ENCODE measurements around the gene IGFN1. TPM values are rescaled to one million over a fixed set of nuclear protein-coding genes. Genes with fewer than 3 reads are reported as not detected.
"Not testable (repeated sequence)": the region's sequence is repeated elsewhere in the genome, so short reads cannot be mapped to it uniquely, and the experiment has no call there.

The IGFN1 gene
- total RNA-seq, 1 donor from 2014 or later = 0.52 TPM

DNA sequence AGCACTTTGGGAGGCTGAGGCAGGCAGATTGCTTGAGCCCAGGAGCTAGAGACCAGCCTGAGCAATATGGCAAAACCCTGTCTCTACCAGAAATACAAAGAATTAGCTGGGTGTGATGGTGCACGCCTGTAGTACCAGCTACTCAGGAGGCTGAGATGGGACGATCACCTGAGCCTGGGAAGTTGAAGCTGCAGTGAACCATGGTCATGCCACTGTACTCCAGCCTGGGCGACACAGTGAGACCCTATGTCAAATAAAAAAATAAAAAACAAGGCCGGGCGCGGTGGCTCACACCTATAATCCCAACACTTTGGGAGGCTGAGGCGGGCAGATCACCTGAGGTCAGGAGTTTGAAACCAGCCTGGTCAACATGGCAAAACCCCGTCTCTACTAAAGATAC is 27.6 kb upstream of the IGFN1 start:
- peaks cover 5 to 11% (median 6%) of the 10 kb centered on the region in 3 donors for H3K4me1 ChIP-seq (ENCODE audit: control insufficient read depth in 3 of 3, insufficient read depth in 3 of 3, low read length in 3 of 3)
- not testable (repeated sequence) for H3K27ac ChIP-seq (ENCODE audit: low read depth, low read length); H3K27me3 ChIP-seq (ENCODE audit: control insufficient read depth in 3 of 3, insufficient read depth in 3 of 3, low read length in 3 of 3); H3K36me3 ChIP-seq (ENCODE audit: control insufficient read depth in 3 of 3, insufficient read depth in 3 of 3, low read length in 3 of 3); H3K9ac ChIP-seq (ENCODE audit: low read depth in 1 of 3, low read length in 3 of 3); H3K4me3 ChIP-seq (ENCODE audit: low read length in 3 of 3); H3K9me3 ChIP-seq (ENCODE audit: control insufficient read depth in 3 of 3, low read length in 3 of 3)

DNA sequence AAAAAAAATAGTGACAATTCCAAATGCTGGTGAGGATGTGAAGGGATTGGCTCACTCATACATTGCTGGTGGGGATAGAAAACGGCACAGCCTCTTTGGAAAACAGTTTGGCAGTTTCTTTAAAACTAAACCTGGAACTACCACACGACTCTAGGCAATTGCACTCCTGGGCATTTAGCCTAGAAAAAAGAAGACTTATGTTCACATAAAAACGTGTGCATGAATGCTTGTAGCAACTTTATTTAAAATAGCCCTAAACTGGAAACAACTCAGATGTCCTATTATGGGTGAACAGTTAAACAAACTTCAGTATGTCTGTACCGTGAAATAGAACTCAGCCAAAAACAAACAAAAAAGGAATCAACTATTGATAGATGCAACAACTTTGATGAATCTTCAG is 26.9 kb upstream of the IGFN1 start:
- H3K9ac ChIP-seq (ENCODE audit: low read depth in 1 of 3, low read length in 3 of 3) = no peak overlapping the region
- H3K27ac ChIP-seq (ENCODE audit: low read depth, low read length) = no peak overlapping the region
- H3K27me3 ChIP-seq (ENCODE audit: control insufficient read depth in 3 of 3, insufficient read depth in 3 of 3, low read length in 3 of 3) = no peaks in the 10 kb centered on the region
- H3K4me1 ChIP-seq (ENCODE audit: control insufficient read depth in 3 of 3, insufficient read depth in 3 of 3, low read length in 3 of 3) = peaks cover 5 to 9% (median 6%) of the 10 kb centered on the region in 3 donors
- H3K36me3 ChIP-seq (ENCODE audit: control insufficient read depth in 3 of 3, insufficient read depth in 3 of 3, low read length in 3 of 3) = no peaks in the 10 kb centered on the region
- H3K9me3 ChIP-seq (ENCODE audit: control insufficient read depth in 3 of 3, low read length in 3 of 3) = no peaks in the 10 kb centered on the region
- no peak overlapping the region for H3K4me3 ChIP-seq (ENCODE audit: low read length in 3 of 3)

DNA sequence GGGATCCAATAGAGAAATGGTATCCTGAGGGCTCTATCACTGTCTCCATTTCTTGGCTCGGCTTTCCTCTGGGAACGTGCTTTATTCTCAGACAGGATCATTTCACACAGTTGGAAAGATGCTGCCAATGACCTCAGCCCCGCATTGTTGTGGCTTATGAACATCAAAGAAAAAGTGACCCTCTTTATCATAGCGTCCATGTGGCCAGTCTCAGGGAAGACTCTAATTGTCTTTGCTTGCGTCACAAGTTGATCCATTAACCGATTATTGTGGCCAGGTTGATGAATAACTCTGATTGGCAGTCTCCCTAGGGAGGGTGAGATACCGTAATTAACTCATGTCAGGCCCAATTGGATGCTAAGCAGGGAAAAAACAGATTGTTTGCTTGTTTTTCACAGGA is 26.0 kb upstream of the IGFN1 start:
- Histone ChIP-seq H3K9me3 (ENCODE audit: control insufficient read depth in 3 of 3, low read length in 3 of 3) (no peaks in the 10 kb centered on the region), H3K36me3 (ENCODE audit: control insufficient read depth in 3 of 3, insufficient read depth in 3 of 3, low read length in 3 of 3) (no peaks in the 10 kb centered on the region), H3K9ac (ENCODE audit: low read depth in 1 of 3, low read length in 3 of 3) (no peak overlapping the region), H3K4me1 (ENCODE audit: control insufficient read depth in 3 of 3, insufficient read depth in 3 of 3, low read length in 3 of 3) (peaks cover 0 to 9% (median 7%) of the 10 kb centered on the region in 3 donors), H3K27me3 (ENCODE audit: control insufficient read depth in 3 of 3, insufficient read depth in 3 of 3, low read length in 3 of 3) (no peaks in the 10 kb centered on the region), H3K4me3 (ENCODE audit: low read length in 3 of 3) (no peak overlapping the region), H3K27ac (ENCODE audit: low read depth, low read length) (no peak overlapping the region)

DNA sequence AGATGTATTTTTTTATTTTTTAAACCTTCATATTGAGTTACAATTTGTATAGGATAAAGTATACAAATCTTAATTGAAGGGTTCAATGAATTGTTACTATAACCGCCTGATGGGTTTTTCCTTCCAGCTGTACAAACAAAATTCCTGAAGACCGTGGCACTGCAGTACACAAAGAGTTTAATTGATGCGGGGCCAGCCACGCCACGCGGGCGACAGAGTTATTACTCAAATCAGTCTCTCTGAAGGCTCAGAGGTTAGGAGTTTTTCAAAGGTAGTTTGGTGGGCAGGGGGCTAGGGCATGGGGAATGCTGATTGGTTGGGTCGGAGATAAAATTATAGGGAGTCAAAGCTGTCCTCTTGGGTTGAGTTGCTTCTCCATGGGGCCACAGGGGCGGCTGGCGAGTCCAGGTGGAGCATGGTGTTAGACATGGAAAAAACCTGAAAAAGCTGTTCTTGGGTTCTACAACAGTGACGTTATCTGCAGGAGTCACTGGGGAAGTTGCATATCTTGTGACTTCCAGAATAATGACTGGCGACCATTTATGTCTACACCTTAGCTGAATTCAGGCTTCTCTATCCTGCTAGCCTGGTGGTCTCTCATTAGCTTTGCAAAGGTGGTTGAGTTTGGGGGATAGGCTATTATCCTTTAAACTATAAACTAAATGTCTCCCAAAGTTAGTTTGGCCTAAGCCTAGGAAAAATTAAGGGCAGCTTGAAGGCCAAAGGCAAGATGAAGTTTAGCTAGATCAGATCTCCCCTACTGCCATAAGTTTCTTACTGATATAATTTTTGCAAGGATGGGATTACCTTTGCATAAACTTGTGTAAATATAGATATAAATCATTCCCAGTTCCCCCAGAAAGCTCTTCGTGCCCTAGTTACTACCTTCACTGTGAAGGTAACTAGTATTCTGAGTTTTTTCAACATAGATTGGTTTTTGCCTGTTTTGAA is 23.3 kb upstream of the IGFN1 start:
- no peaks in the 10 kb centered on the region for H3K9me3 ChIP-seq (ENCODE audit: control insufficient read depth in 3 of 3, low read length in 3 of 3)
- no peaks in the 10 kb centered on the region for H3K36me3 ChIP-seq (ENCODE audit: control insufficient read depth in 3 of 3, insufficient read depth in 3 of 3, low read length in 3 of 3)
- H3K9ac ChIP-seq (ENCODE audit: low read depth in 1 of 3, low read length in 3 of 3) = no peak overlapping the region
- no peak overlapping the region for H3K27ac ChIP-seq (ENCODE audit: low read depth, low read length)
- H3K4me1 ChIP-seq (ENCODE audit: control insufficient read depth in 3 of 3, insufficient read depth in 3 of 3, low read length in 3 of 3) = peaks cover 20 to 30% (median 23%) of the 10 kb centered on the region in 3 donors
- no peak overlapping the region for H3K4me3 ChIP-seq (ENCODE audit: low read length in 3 of 3)
- no peaks in the 10 kb centered on the region for H3K27me3 ChIP-seq (ENCODE audit: control insufficient read depth in 3 of 3, insufficient read depth in 3 of 3, low read length in 3 of 3)

DNA sequence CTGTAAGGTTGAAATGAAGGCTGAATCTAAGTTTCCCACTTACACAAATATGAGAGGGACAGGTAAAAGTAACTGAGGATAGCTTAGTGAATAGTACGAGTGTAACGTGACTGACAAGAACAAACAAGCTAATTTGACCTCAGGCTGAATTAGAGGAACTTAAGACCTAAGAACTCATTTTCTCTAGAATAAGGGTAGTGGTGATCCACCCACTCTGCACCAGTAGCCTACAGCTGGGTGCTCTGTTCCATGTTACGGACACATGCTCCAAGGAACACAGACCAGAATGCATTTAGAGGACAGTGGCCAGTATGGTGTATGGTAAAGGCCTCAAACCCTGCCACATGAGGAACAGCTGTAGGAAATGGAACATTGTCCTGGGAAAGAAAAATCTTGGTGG is 21.4 kb upstream of the IGFN1 start:
- Histone ChIP-seq H3K9ac (ENCODE audit: low read depth in 1 of 3, low read length in 3 of 3) (peak overlapping the region in 1 of 3 donors; percentile 42), H3K27me3 (ENCODE audit: control insufficient read depth in 3 of 3, insufficient read depth in 3 of 3, low read length in 3 of 3) (no peaks in the 10 kb centered on the region), H3K9me3 (ENCODE audit: control insufficient read depth in 3 of 3, low read length in 3 of 3) (no peaks in the 10 kb centered on the region), H3K4me1 (ENCODE audit: control insufficient read depth in 3 of 3, insufficient read depth in 3 of 3, low read length in 3 of 3) (peaks cover 29 to 40% (median 33%) of the 10 kb centered on the region in 3 donors), H3K4me3 (ENCODE audit: low read length in 3 of 3) (peak overlapping the region in 1 of 3 donors; percentile 15), H3K27ac (ENCODE audit: low read depth, low read length) (peak overlapping the region; percentile 98), H3K36me3 (ENCODE audit: control insufficient read depth in 3 of 3, insufficient read depth in 3 of 3, low read length in 3 of 3) (no peaks in the 10 kb centered on the region)

DNA sequence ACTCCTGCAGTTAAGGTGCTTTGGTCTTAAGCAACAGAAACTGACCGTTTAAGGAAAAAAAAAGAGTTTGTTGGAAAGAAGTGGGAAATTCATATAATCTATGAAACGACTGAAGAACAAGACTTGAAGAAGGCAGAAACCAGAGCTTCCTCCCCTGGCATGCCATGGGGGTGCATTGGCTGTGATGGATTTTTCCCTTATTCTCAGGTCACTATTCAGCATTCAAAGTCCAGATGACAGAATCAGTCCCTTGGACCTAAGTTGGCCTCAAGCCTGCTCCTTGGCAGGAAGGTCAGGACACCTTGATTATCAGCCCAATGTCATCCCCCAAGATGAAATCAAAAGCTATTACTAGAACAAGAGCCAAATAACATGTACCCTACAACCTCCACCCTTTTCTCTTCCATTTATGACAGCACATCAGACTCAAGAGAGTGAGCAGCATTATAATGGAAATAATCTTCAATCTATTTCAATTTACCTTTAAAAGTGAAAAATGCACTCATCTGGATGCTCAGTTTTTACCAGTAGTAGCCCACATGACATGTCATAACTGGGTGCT is 20.6 kb upstream of the IGFN1 start:
- H3K36me3 ChIP-seq (ENCODE audit: control insufficient read depth in 3 of 3, insufficient read depth in 3 of 3, low read length in 3 of 3) = no peaks in the 10 kb centered on the region
- peak overlapping the region in 2 of 3 donors; percentile 20 to 22 for H3K4me3 ChIP-seq (ENCODE audit: low read length in 3 of 3)
- H3K27me3 ChIP-seq (ENCODE audit: control insufficient read depth in 3 of 3, insufficient read depth in 3 of 3, low read length in 3 of 3) = no peaks in the 10 kb centered on the region
- peaks cover 32 to 38% (median 33%) of the 10 kb centered on the region in 3 donors for H3K4me1 ChIP-seq (ENCODE audit: control insufficient read depth in 3 of 3, insufficient read depth in 3 of 3, low read length in 3 of 3)
- peak overlapping the region; percentile 27 to 66 (median 42) for H3K9ac ChIP-seq (ENCODE audit: low read depth in 1 of 3, low read length in 3 of 3)
- peak overlapping the region; percentile 98 for H3K27ac ChIP-seq (ENCODE audit: low read depth, low read length)
- no peaks in the 10 kb centered on the region for H3K9me3 ChIP-seq (ENCODE audit: control insufficient read depth in 3 of 3, low read length in 3 of 3)

DNA sequence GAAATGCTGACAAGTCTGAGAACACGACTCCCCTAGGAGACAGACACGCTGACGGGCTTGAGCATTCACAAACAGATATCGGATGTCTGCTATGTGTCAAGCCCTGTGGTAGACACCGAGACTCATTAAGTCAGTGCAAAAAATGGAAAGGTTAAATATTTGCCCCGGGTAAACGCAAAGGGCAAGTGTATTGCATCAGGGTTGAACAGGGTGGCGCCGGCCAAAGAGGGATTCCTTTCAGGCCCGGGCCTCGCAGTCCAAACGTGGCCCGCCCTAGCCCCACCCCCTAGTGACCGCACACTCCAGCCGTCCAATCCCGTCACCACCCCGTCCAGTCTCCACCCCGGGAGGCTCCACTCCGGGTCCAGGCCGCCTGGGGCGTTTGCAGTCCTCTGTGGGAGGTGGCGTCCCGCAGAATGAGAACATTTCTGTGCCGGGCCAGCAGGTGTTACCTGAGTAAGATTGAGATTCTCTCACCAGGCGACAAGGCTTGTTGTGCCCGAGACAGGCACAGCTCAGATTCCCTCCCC is 20.0 kb upstream of the IGFN1 start:
- H3K4me1 ChIP-seq (ENCODE audit: control insufficient read depth in 3 of 3, insufficient read depth in 3 of 3, low read length in 3 of 3) = peaks cover 32 to 38% (median 34%) of the 10 kb centered on the region in 3 donors

DNA sequence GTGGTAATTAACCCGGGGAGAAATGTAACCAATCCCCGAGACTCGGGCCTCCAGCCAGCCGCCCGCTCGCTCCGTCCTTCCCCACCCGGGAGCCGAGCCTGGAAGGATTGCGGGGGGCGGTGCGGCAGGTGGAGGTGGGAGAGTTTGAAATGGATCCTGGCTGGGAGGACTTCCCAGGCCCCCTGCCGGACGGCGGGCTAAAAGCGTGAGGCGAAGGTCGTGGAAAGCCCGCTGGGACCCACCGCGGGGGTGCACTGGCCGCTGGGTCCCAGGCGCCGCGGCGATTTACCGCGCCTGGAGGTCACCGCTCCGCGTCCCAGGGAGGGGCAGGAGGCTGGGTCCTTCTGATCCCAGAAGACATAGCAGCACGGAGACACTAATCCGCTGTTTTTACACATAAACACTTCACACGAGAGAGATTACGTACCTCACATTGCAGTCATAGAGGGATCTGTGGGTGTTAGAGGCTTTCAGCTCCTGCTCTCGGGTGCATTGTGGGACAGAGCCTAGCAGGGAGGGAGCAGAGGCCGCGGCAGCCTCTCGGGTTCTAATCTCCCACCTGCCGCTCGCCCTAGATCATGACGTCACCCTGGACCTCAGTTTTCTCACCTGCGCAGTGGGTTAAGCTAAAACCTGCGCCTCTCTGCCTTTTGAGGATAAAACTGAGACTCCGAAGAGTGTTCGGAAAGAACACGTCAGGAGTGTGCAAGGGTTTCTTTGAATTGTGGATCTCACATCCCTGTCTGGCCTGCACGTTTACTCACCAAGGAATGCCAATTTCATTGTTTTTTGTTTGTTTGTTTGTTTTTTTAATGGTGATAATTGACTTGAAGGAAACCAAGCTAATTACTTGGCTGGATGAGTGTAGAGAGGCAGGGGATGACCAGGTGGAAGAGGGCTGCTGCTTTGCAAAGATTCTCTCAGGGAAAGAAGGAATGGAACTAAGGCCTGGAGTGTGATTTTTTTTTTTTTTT is 19.3 kb upstream of the IGFN1 start:
- Histone ChIP-seq H3K4me1 (ENCODE audit: control insufficient read depth in 3 of 3, insufficient read depth in 3 of 3, low read length in 3 of 3) (peaks cover 37 to 41% (median 41%) of the 10 kb centered on the region in 3 donors), H3K9me3 (ENCODE audit: control insufficient read depth in 3 of 3, low read length in 3 of 3) (no peaks in the 10 kb centered on the region), H3K27ac (ENCODE audit: low read depth, low read length) (peak overlapping the region; percentile 98), H3K9ac (ENCODE audit: low read depth in 1 of 3, low read length in 3 of 3) (peak overlapping the region; percentile 85 to 89 (median 88)), H3K36me3 (ENCODE audit: control insufficient read depth in 3 of 3, insufficient read depth in 3 of 3, low read length in 3 of 3) (no peaks in the 10 kb centered on the region), H3K4me3 (ENCODE audit: low read length in 3 of 3) (peak overlapping the region; percentile 71 to 74 (median 74)), H3K27me3 (ENCODE audit: control insufficient read depth in 3 of 3, insufficient read depth in 3 of 3, low read length in 3 of 3) (no peaks in the 10 kb centered on the region)

More for the DNA sequence above, 20.0 kb upstream of the IGFN1 start:
- Histone ChIP-seq H3K9ac (ENCODE audit: low read depth in 1 of 3, low read length in 3 of 3) (peak overlapping the region; percentile 85 to 89 (median 88)), H3K27me3 (ENCODE audit: control insufficient read depth in 3 of 3, insufficient read depth in 3 of 3, low read length in 3 of 3) (no peaks in the 10 kb centered on the region), H3K4me3 (ENCODE audit: low read length in 3 of 3) (peak overlapping the region; percentile 71 to 74 (median 74)), H3K36me3 (ENCODE audit: control insufficient read depth in 3 of 3, insufficient read depth in 3 of 3, low read length in 3 of 3) (no peaks in the 10 kb centered on the region), H3K9me3 (ENCODE audit: control insufficient read depth in 3 of 3, low read length in 3 of 3) (no peaks in the 10 kb centered on the region), H3K27ac (ENCODE audit: low read depth, low read length) (peak overlapping the region; percentile 98)

DNA sequence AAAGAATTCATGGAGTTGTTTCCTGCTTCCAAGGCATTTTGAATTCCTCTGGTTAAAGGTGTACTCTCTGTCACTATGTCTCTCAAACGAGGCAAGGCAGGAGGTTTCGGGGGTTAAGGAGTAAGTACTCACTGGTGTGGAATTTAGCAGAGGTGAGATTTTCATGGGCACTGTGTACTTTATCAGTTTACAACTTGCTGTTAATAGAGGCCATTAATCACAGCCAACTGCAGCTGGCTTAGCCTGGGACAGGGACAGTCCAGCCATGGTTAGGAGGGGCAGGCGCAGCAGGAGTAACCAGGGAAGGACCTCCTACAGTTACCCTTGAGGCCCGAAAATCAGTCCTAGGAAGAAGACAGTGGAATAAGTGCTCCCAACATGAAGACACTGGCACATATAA is 18.3 kb upstream of the IGFN1 start:
- no peaks in the 10 kb centered on the region for H3K36me3 ChIP-seq (ENCODE audit: control insufficient read depth in 3 of 3, insufficient read depth in 3 of 3, low read length in 3 of 3)
- H3K4me1 ChIP-seq (ENCODE audit: control insufficient read depth in 3 of 3, insufficient read depth in 3 of 3, low read length in 3 of 3) = peaks cover 47 to 51% (median 51%) of the 10 kb centered on the region in 3 donors
- H3K9ac ChIP-seq (ENCODE audit: low read depth in 1 of 3, low read length in 3 of 3) = peak overlapping the region; percentile 34 to 88 (median 85)
- H3K9me3 ChIP-seq (ENCODE audit: control insufficient read depth in 3 of 3, low read length in 3 of 3) = no peaks in the 10 kb centered on the region
- no peaks in the 10 kb centered on the region for H3K27me3 ChIP-seq (ENCODE audit: control insufficient read depth in 3 of 3, insufficient read depth in 3 of 3, low read length in 3 of 3)
- H3K4me3 ChIP-seq (ENCODE audit: low read length in 3 of 3) = peak overlapping the region in 1 of 3 donors; percentile 18
- H3K27ac ChIP-seq (ENCODE audit: low read depth, low read length) = peak overlapping the region; percentile 98
